PC-3 (cell line): ENCODE measurements around the gene MACROD2. TPM values are rescaled to one million over a fixed set of nuclear protein-coding genes. Genes with fewer than 3 reads are reported as not detected.
A peak's percentile ranks its signal among the peaks of the same experiment; 100 is the strongest.

Experiments
- ATAC-seq: fragments of 200-7000 bp; cut with Tn5 transposase; 2 replicates; pipeline ENCODE4 v1.9.1; 2020; ENCODE audit warnings: mild to moderate bottlenecking, moderate library complexity
- BruUV-seq: library from RNA; stranded (reverse); fragments of 400-500 nt; replicated peaks from 2 replicates; lab custom pipeline; 2021; lab: Mats Ljungman, UMichigan
- CTCF ChIA-PET: fragments of 300-600 bp; sonication (Branson Sonifier 250); formaldehyde crosslinking; loops from one replicate; lab custom pipeline; 2022; ENCODE audit warnings: antibody characterized with exemption; lab: Charles Lee
- POLR2A ChIA-PET: fragments of 300-600 bp; sonication (Branson Sonifier 250); formaldehyde crosslinking; loops from one replicate; lab custom pipeline; 2022; ENCODE audit warnings: antibody characterized with exemption; ENCODE audit not compliant: unreplicated experiment; lab: Charles Lee
- DNase-seq: peaks from one replicate; pipeline ENCODE4 v3.0.0-alpha.2; 2015
- H2AFZ ChIP-seq: fragments of 300-600 bp; sonication (generic); 2 replicates; pipeline ENCODE4 v1.6.0; 2016; ENCODE audit warnings: antibody characterized with exemption, low read length
- H3F3A ChIP-seq: fragments of 300-600 bp; sonication (generic); one replicate; pipeline ENCODE4 v1.6.0; 2017; ENCODE audit warnings: antibody characterized with exemption, low read length, control low read depth, mild to moderate bottlenecking; ENCODE audit not compliant: unreplicated experiment
- H3K27ac ChIP-seq: fragments of 300-600 bp; sonication (generic); 2 replicates; pipeline ENCODE4 v1.5.1; 2016; ENCODE audit warnings: mild to moderate bottlenecking, low read length
- H3K27me3 ChIP-seq: fragments of 300-600 bp; sonication (generic); 2 replicates; pipeline ENCODE4 v1.6.1; 2016; ENCODE audit warnings: low read length, mixed read lengths
- H3K36me3 ChIP-seq: fragments of 300-600 bp; sonication (generic); 2 replicates; pipeline ENCODE4 v1.6.1; 2016; ENCODE audit warnings: low read depth, mixed run types, low read length, mixed read lengths
- H3K4me1 ChIP-seq: fragments of 300-600 bp; sonication (generic); 2 replicates; pipeline ENCODE4 v1.5.1; 2016; ENCODE audit warnings: low read length; ENCODE audit not compliant: insufficient read depth
- H3K4me2 ChIP-seq: fragments of 300-600 bp; sonication (generic); 2 replicates; pipeline ENCODE4 v1.6.0; 2016; ENCODE audit warnings: low read length
- H3K4me3 ChIP-seq: fragments of 300-600 bp; sonication (generic); 2 replicates; pipeline ENCODE4 v1.5.1; 2016; ENCODE audit warnings: mild to moderate bottlenecking, low read length, mixed read lengths
- H3K79me2 ChIP-seq: fragments of 300-600 bp; sonication (generic); 2 replicates; pipeline ENCODE4 v1.6.1; 2017; ENCODE audit warnings: low read length, mixed read lengths
- H3K9ac ChIP-seq: fragments of 300-600 bp; sonication (generic); 2 replicates; pipeline ENCODE4 v1.6.0; 2016; ENCODE audit warnings: mild to moderate bottlenecking, low read length
- H3K9me2 ChIP-seq: fragments of 300-600 bp; sonication (generic); replicated peaks from 2 replicates; pipeline ENCODE4 v1.6.1; 2016; ENCODE audit warnings: mixed run types, low read length, mixed read lengths
- H3K9me3 ChIP-seq: fragments of 300-600 bp; sonication (generic); 2 replicates; pipeline ENCODE4 v1.6.1; 2016; ENCODE audit warnings: low read length, mixed read lengths
- H4K20me1 ChIP-seq: fragments of 300-600 bp; sonication (generic); 2 replicates; pipeline ENCODE4 v1.6.1; 2016; ENCODE audit warnings: low read length, mixed read lengths
- EZH2 ChIP-seq: fragments of 300-600 bp; sonication (generic); IDR thresholded peaks from one replicate; pipeline ENCODE4 v1.6.1; 2017; ENCODE audit warnings: antibody characterized with exemption, mild to moderate bottlenecking, low read length; ENCODE audit not compliant: unreplicated experiment
- EZH2phosphoT487 ChIP-seq: fragments of 300-600 bp; sonication (generic); IDR thresholded peaks from 2 replicates; pipeline ENCODE4 v1.6.1; 2018; ENCODE audit warnings: mild to moderate bottlenecking, antibody characterized with exemption, low read length, borderline replicate concordance
- intact Hi-C: fragments of 100-400 bp; cut with micrococcal nuclease; formaldehyde crosslinking; loops from 2 replicates; pipeline ENCODE4 v1.9.0; 2023
- total RNA-seq: library from RNA; depleted of rRNA; stranded (reverse); fragments of >200 nt; gene quantifications from 2 replicates; pipeline ENCODE4 v1.2.3, GENCODE V29; 2014
- TF ChIP-seq, protein P1 (sequence below): fragments of 300-600 bp; sonication (generic); conservative IDR thresholded peaks from 2 replicates; pipeline ENCODE4 v1.5.1; 2017; ENCODE audit warnings: antibody characterized with exemption, low read depth, mild to moderate bottlenecking, low read length

The MACROD2 gene
- total RNA-seq, 1 experiment from 2014 or later, result 3.1 TPM

DNA sequence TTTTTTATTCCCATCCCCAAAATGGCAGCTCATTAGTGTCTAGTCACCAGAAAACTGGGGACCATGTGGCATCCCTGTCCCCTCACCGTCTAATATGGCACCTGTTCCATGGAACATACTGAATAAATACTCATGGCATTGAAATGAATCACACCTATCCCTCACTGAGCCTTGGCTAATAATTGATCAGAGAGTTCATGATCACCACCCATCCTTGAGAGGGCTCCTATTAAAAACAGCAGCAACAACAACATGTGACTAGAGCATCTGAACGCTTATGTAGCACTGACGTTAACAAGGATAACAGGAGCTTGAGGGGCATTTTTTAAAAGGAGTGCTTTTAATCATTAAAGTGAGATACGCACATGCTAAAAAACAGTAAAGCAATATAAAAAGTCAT, 1453.7 kb downstream of the MACROD2 start:
- H3K4me3 ChIP-seq, result no peak overlapping the region
- H3K79me2 ChIP-seq, result no peaks in the 10 kb centered on the region
- H3K4me1 ChIP-seq, result no peaks in the 10 kb centered on the region
- H3K9me2 ChIP-seq, result no peaks in the 10 kb centered on the region
- POLR2A ChIA-PET, result no interaction called here
- no peak overlapping the region for H3K27ac ChIP-seq
- H3K9ac ChIP-seq, result no peak overlapping the region
- no peak overlapping the region for H2AFZ ChIP-seq
- intact Hi-C loops, result no loop called here
- CTCF ChIA-PET, result no interaction called here
- no peaks in the 10 kb centered on the region for H3F3A ChIP-seq
- no peaks in the 10 kb centered on the region for H4K20me1 ChIP-seq
- no peak for TF ChIP-seq EZH2phosphoT487
- TF ChIP-seq EZH2, result no peak
- TF ChIP-seq, protein P1, sequence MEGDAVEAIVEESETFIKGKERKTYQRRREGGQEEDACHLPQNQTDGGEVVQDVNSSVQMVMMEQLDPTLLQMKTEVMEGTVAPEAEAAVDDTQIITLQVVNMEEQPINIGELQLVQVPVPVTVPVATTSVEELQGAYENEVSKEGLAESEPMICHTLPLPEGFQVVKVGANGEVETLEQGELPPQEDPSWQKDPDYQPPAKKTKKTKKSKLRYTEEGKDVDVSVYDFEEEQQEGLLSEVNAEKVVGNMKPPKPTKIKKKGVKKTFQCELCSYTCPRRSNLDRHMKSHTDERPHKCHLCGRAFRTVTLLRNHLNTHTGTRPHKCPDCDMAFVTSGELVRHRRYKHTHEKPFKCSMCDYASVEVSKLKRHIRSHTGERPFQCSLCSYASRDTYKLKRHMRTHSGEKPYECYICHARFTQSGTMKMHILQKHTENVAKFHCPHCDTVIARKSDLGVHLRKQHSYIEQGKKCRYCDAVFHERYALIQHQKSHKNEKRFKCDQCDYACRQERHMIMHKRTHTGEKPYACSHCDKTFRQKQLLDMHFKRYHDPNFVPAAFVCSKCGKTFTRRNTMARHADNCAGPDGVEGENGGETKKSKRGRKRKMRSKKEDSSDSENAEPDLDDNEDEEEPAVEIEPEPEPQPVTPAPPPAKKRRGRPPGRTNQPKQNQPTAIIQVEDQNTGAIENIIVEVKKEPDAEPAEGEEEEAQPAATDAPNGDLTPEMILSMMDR, result no peak
- H3K9me3 ChIP-seq, result no peaks in the 10 kb centered on the region
- H3K27me3 ChIP-seq, result no peaks in the 10 kb centered on the region
- no peaks in the 10 kb centered on the region for H3K36me3 ChIP-seq
- BruUV-seq, result no TSS peak
- no peak overlapping the region for H3K4me2 ChIP-seq
- ATAC-seq (no peak), DNase-seq (no peak)

DNA sequence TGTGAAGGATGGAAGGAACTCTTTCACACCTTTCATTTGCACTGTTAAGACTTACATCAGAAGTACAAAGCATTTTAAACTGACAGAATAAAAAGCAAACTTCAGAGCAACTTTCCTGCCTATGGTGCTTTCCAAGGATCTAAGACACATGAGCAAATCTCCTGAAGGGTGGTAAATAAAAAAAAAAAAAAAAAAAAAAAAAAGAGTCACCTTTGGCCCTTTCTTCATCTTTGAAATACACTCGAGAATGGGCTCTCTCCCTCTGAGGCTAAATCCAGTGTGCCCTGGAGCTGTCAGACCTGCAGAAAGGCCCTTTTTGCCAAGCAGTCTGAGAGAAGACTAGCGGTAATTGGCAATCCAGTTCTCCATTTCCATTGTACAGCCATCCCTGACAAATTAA, 1455.9 kb downstream of the MACROD2 start:
- Histone ChIP-seq H3K27me3 (no peaks in the 10 kb centered on the region), H3K4me1 (no peaks in the 10 kb centered on the region), H3K79me2 (no peaks in the 10 kb centered on the region), H3K4me2 (no peak overlapping the region), H3K36me3 (no peaks in the 10 kb centered on the region), H3K9me3 (no peaks in the 10 kb centered on the region), H4K20me1 (no peaks in the 10 kb centered on the region), H3K9ac (no peak overlapping the region), H3F3A (no peaks in the 10 kb centered on the region), H3K4me3 (no peak overlapping the region), H3K9me2 (no peaks in the 10 kb centered on the region), H3K27ac (no peak overlapping the region), H2AFZ (no peak overlapping the region)
- no TSS peak for BruUV-seq
- ATAC-seq (no peak), DNase-seq (no peak)
- ChIA-PET POLR2A (no interaction called here), CTCF (no interaction called here)
- no peak for TF ChIP-seq EZH2
- TF ChIP-seq, protein P1, result no peak
- no peak for TF ChIP-seq EZH2phosphoT487
- intact Hi-C loops, result no loop called here

DNA sequence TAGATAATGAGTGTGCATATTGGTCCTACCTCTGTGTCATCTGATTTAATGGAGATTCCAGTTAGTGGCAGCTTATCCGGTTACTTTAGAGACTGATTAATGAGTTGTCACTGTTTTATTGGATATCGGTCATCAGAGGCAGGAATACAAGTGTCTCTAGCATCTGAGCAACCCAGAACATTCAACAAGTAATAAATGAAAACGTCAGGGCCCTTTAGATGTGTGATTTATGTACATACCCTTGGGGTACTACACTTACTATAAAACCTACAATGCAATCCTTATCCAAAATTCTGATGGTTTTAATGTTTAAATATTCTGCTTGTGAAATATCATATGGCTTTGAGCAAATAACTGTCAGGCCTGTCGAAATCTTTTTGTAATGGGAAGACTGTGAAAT, 1460.0 kb downstream of the MACROD2 start:
- ChIA-PET CTCF (no interaction called here), POLR2A (no interaction called here)
- H3K4me1 ChIP-seq, result no peaks in the 10 kb centered on the region
- H3K79me2 ChIP-seq, result no peaks in the 10 kb centered on the region
- no peak overlapping the region for H3K27ac ChIP-seq
- no TSS peak for BruUV-seq
- no peaks in the 10 kb centered on the region for H3F3A ChIP-seq
- no peak overlapping the region for H2AFZ ChIP-seq
- H3K9me2 ChIP-seq, result peaks cover 2% of the 10 kb centered on the region; the same call in 1 of the 2 replicates
- ATAC-seq (peak; percentile 90), DNase-seq (peak; percentile 51)
- no peaks in the 10 kb centered on the region for H4K20me1 ChIP-seq
- intact Hi-C loops, result loop anchor here (1.0 kb wide), 1 partner anchor 41 kb away; no protein-coding TSS in a partner anchor
- no peak overlapping the region for H3K4me2 ChIP-seq
- no peaks in the 10 kb centered on the region for H3K36me3 ChIP-seq
- H3K4me3 ChIP-seq, result no peak overlapping the region
- TF ChIP-seq, protein P1, result no peak
- TF ChIP-seq EZH2phosphoT487 (no peak), EZH2 (no peak)
- no peaks in the 10 kb centered on the region for H3K27me3 ChIP-seq
- no peak overlapping the region for H3K9ac ChIP-seq
- H3K9me3 ChIP-seq, result no peaks in the 10 kb centered on the region
